ENCODE measurements around the gene PTCSC3.

The PTCSC3 gene

DNA sequence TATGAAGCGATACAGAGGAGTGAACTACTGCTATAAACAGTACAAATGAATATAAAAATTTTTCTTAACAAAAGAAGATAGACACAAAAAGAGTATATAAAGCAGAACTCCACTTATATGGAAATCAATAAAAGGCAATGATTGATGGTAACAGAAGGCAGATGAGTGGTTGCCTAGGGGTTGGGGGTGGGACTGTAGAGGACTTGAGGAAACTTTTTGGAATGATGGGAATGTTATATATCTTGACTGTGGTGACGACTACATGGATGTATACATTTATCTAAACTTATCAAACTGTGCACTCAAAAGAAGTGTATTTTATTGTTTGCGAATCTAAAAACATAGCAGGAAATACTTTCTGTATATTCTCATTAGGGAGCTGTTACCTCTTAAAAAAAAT, 89.1 kb downstream of the PTCSC3 start:
- no peak for DNase-seq (ENCODE audit: low spot score)
- TF ChIP-seq, protein P1, sequence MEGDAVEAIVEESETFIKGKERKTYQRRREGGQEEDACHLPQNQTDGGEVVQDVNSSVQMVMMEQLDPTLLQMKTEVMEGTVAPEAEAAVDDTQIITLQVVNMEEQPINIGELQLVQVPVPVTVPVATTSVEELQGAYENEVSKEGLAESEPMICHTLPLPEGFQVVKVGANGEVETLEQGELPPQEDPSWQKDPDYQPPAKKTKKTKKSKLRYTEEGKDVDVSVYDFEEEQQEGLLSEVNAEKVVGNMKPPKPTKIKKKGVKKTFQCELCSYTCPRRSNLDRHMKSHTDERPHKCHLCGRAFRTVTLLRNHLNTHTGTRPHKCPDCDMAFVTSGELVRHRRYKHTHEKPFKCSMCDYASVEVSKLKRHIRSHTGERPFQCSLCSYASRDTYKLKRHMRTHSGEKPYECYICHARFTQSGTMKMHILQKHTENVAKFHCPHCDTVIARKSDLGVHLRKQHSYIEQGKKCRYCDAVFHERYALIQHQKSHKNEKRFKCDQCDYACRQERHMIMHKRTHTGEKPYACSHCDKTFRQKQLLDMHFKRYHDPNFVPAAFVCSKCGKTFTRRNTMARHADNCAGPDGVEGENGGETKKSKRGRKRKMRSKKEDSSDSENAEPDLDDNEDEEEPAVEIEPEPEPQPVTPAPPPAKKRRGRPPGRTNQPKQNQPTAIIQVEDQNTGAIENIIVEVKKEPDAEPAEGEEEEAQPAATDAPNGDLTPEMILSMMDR (IDR thresholded peaks at IDR 0.05; ENCODE audit: extremely low read depth, missing control alignments): no peak

DNA sequence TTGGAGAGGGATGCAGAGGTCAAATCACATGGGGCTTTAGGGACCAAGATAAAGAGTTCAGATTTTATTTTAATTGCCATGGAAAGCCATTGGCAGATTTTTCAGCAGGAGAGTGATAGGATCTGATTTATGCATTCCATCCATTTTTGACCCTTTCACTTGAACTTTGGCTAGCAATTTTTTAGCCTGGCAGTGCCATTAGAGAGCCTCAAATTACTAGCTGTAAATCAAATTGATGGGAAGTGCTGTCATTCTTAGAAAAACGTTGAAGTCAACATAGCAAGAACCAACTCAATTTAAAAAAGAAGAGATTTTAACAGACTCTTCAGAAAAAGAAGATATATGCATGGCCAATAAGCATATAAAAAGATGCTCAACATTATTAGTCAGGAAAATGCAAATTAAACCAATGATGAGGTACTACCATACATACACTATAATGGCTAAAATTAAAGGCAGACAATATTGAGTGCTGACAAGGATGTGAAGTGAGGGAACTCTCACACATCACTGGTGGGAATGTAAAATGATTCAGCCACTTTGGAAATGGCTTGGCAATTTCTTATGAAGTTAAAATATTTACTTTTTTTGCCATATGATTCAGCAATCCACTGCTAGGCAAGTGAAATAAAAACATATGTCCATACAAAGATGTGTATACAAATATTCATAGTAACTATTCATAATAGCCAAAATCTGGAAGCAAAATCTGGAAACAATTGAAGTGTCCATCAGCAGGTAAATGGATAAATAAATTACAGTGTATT, 89.7 kb downstream of the PTCSC3 start:
- TF ChIP-seq, protein P1 (IDR thresholded peaks at IDR 0.05; ENCODE audit: extremely low read depth, missing control alignments): no peak
- no peak for DNase-seq (ENCODE audit: low spot score)

DNA sequence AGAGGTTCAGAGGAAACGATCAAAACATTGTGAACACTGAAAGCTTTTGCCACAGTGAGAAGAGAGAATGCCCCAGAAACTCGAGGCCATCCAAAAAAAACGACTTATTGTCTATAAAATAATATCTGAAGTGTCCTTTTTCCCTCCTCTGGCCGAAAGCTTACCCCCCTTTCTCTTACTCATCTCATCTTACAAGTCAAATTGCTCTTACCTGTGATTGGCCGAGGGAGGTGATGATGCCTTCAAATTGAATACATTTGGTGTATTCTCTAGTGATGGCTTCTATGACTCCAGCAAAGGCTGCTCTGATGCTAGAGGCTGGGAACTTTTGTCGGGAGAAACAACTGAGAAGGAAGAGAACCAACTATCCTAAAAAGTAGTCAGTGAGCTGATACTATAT, 90.7 kb downstream of the PTCSC3 start:
- DNase-seq (ENCODE audit: low spot score): no peak
- TF ChIP-seq, protein P1 (IDR thresholded peaks at IDR 0.05; ENCODE audit: extremely low read depth, missing control alignments): no peak

All from GM20000 (cell line).